ENCODE measurements around the gene ST7.

DNA sequence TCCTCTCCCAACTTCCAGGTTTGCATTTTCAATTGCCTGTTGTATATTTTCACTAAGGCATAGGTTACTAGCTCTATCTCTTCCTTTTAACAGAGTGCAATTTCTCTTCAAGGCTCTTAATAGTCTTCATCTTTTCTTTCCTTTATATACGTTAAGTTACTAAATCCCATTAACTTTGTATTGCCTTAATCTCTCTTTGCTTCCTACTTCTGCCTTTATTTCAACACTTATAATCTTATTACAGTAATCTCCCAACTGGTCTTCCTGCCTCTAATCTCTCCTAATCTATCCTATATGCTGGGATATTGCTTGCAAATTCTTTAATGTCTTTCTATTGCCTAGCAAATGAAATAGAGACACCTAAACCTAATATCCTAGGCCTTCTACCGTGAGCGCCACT lies 26.1 kb downstream of the ST7 start:
- TF ChIP-seq, protein P1, sequence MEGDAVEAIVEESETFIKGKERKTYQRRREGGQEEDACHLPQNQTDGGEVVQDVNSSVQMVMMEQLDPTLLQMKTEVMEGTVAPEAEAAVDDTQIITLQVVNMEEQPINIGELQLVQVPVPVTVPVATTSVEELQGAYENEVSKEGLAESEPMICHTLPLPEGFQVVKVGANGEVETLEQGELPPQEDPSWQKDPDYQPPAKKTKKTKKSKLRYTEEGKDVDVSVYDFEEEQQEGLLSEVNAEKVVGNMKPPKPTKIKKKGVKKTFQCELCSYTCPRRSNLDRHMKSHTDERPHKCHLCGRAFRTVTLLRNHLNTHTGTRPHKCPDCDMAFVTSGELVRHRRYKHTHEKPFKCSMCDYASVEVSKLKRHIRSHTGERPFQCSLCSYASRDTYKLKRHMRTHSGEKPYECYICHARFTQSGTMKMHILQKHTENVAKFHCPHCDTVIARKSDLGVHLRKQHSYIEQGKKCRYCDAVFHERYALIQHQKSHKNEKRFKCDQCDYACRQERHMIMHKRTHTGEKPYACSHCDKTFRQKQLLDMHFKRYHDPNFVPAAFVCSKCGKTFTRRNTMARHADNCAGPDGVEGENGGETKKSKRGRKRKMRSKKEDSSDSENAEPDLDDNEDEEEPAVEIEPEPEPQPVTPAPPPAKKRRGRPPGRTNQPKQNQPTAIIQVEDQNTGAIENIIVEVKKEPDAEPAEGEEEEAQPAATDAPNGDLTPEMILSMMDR (IDR thresholded peaks at IDR 0.05): no peak
- TF ChIP-seq, protein P2, sequence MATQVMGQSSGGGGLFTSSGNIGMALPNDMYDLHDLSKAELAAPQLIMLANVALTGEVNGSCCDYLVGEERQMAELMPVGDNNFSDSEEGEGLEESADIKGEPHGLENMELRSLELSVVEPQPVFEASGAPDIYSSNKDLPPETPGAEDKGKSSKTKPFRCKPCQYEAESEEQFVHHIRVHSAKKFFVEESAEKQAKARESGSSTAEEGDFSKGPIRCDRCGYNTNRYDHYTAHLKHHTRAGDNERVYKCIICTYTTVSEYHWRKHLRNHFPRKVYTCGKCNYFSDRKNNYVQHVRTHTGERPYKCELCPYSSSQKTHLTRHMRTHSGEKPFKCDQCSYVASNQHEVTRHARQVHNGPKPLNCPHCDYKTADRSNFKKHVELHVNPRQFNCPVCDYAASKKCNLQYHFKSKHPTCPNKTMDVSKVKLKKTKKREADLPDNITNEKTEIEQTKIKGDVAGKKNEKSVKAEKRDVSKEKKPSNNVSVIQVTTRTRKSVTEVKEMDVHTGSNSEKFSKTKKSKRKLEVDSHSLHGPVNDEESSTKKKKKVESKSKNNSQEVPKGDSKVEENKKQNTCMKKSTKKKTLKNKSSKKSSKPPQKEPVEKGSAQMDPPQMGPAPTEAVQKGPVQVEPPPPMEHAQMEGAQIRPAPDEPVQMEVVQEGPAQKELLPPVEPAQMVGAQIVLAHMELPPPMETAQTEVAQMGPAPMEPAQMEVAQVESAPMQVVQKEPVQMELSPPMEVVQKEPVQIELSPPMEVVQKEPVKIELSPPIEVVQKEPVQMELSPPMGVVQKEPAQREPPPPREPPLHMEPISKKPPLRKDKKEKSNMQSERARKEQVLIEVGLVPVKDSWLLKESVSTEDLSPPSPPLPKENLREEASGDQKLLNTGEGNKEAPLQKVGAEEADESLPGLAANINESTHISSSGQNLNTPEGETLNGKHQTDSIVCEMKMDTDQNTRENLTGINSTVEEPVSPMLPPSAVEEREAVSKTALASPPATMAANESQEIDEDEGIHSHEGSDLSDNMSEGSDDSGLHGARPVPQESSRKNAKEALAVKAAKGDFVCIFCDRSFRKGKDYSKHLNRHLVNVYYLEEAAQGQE (IDR thresholded peaks at IDR 0.05; ENCODE audit: insufficient read depth in 1 of 2, low read depth in 2 of 2, low read length in 1 of 2): no peak

Data from Panc1 (cell line).